HepG2 (cell line): Measurements from ENCODE around the gene CCDC117. TPM values are rescaled to one million over a fixed set of nuclear protein-coding genes. Genes with fewer than 3 reads are reported as not detected.

Source experiments
- ATF6 ChIP-seq: sonication (generic); formaldehyde crosslinking; conservative IDR thresholded peaks from 2 replicates; pipeline ENCODE4 v1.4.0; 2020; ENCODE audit warnings: missing genetic modification reagents
- E2F5 ChIP-seq: sonication (generic); formaldehyde crosslinking; conservative IDR thresholded peaks from 2 replicates; pipeline ENCODE4 v1.4.0; 2020; ENCODE audit warnings: missing genetic modification reagents
- FOXO1 ChIP-seq: sonication (generic); formaldehyde crosslinking; IDR thresholded peaks from 2 replicates; pipeline ENCODE4 v1.4.0; 2020; ENCODE audit warnings: missing genetic modification reagents
- FOXP1 ChIP-seq, 2 experiments: fragments of 450-650 bp in 1 of 2; IDR thresholded peaks; 2 replicates each; pipeline ENCODE4 v1.6.1; 2017 to 2018; ENCODE audit warnings: antibody characterized with exemption in 1 of 2
- GPN1 ChIP-seq: sonication (generic); formaldehyde crosslinking; IDR thresholded peaks from 2 replicates; pipeline ENCODE4 v1.5.1; 2020; ENCODE audit warnings: missing genetic modification reagents, borderline replicate concordance
- JUND ChIP-seq: sonication (generic); formaldehyde crosslinking; IDR thresholded peaks from 2 replicates; pipeline ENCODE4 v1.8.0; 2022; ENCODE audit warnings: mild to moderate bottlenecking, missing genetic modification reagents
- MLLT10 ChIP-seq: sonication (generic); formaldehyde crosslinking; IDR thresholded peaks from 2 replicates; pipeline ENCODE4 v1.4.0; 2020; ENCODE audit warnings: missing genetic modification reagents
- MYC ChIP-seq: sonication (generic); formaldehyde crosslinking; IDR thresholded peaks from 2 replicates; pipeline ENCODE4 v1.9.0; 2021; ENCODE audit warnings: missing genetic modification reagents, borderline replicate concordance
- NR1H2 ChIP-seq: sonication (generic); formaldehyde crosslinking; IDR thresholded peaks from 2 replicates; pipeline ENCODE4 v1.8.1; 2022; ENCODE audit warnings: low read depth, missing genetic modification reagents, borderline replicate concordance
- PAXIP1 ChIP-seq: sonication (generic); formaldehyde crosslinking; conservative IDR thresholded peaks from 2 replicates; pipeline ENCODE4 v1.4.0; 2020; ENCODE audit warnings: mild to moderate bottlenecking, missing genetic modification reagents, moderate library complexity
- SYNCRIP ChIP-seq: fragments of 200-400 bp; formaldehyde crosslinking; IDR thresholded peaks from 2 replicates; pipeline ENCODE4 v1.6.1; 2018; ENCODE audit warnings: mild to moderate bottlenecking, low read depth, low read length; ENCODE audit not compliant: insufficient read depth
- TBP ChIP-seq: sonication (generic); formaldehyde crosslinking; IDR thresholded peaks from 2 replicates; pipeline ENCODE4 v1.5.0; 2020; ENCODE audit warnings: missing genetic modification reagents
- ZBTB3 ChIP-seq: sonication (generic); formaldehyde crosslinking; IDR thresholded peaks from 2 replicates; pipeline ENCODE4 v1.4.0; 2020; ENCODE audit warnings: low read depth, mild to moderate bottlenecking, moderate library complexity, missing genetic modification reagents, borderline replicate concordance
- ZBTB42 ChIP-seq: sonication (generic); formaldehyde crosslinking; IDR thresholded peaks from 2 replicates; pipeline ENCODE4 v1.5.0; 2020; ENCODE audit warnings: mild to moderate bottlenecking, missing genetic modification reagents
- ZNF383 ChIP-seq: sonication (generic); formaldehyde crosslinking; IDR thresholded peaks from 2 replicates; pipeline ENCODE4 v1.4.0; 2020; ENCODE audit warnings: missing genetic modification reagents, mild to moderate bottlenecking, borderline replicate concordance
- ZNF557 ChIP-seq: sonication (generic); formaldehyde crosslinking; IDR thresholded peaks from 2 replicates; pipeline ENCODE4 v1.4.0; 2020; ENCODE audit warnings: missing genetic modification reagents
- ZNF570 ChIP-seq: sonication (generic); formaldehyde crosslinking; IDR thresholded peaks from 2 replicates; pipeline ENCODE4 v1.4.0; 2020; ENCODE audit warnings: mild to moderate bottlenecking, missing genetic modification reagents, borderline replicate concordance
- ZNF670 ChIP-seq: sonication (generic); formaldehyde crosslinking; IDR thresholded peaks from 2 replicates; pipeline ENCODE4 v1.8.0; 2022; ENCODE audit warnings: mild to moderate bottlenecking, missing genetic modification reagents, borderline replicate concordance
- ZNF710 ChIP-seq: sonication (generic); formaldehyde crosslinking; IDR thresholded peaks from 2 replicates; pipeline ENCODE4 v1.5.0; 2020; ENCODE audit warnings: mild to moderate bottlenecking, missing genetic modification reagents, borderline replicate concordance
- ZSCAN20 ChIP-seq: sonication (generic); formaldehyde crosslinking; IDR thresholded peaks from 2 replicates; pipeline ENCODE4 v1.4.0; 2020; ENCODE audit warnings: missing genetic modification reagents, mild to moderate bottlenecking, borderline replicate concordance
- ZSCAN30 ChIP-seq: sonication (generic); formaldehyde crosslinking; IDR thresholded peaks from 2 replicates; pipeline ENCODE4 v1.5.0; 2020; ENCODE audit warnings: mild to moderate bottlenecking, missing genetic modification reagents
- polyA plus RNA-seq, 8 experiments: library from polyadenylated mRNA; depleted of rRNA in 3 of 8; stranded (reverse) in 7 of 8; unstranded in 1 of 8; fragments of >200 nt; fragmentation: Illumina TruSeq in 4 of 8; extraction: Trizol in 4 of 8; gene quantifications; 2 replicates each; pipeline versions ENCODE4 v1.2.1 to v1.2.3, GENCODE V29; 2011 to 2016; ENCODE audit warnings: low read depth in 4 of 8, missing spikeins in 1 of 8, mixed read lengths in 1 of 8; ENCODE audit not compliant: insufficient read depth in 1 of 8
- total RNA-seq, 5 experiments: library from RNA; depleted of rRNA; stranded (reverse); fragments of >200 nt; fragmentation: Illumina TruSeq; extraction: Trizol; gene quantifications; 2 replicates each; pipeline ENCODE4 v1.2.3, GENCODE V29; 2016; ENCODE audit warnings: low read depth in 1 of 5

CCDC117 gene
- total and polyA plus RNA-seq, 2 of the 13 experiments (the other 11 are each of a cell fraction or from before 2014, with no cell fraction given), result 12.6 to 34.2 TPM

GRCh38 chr22:28772633-28773460 is at the start of gene CCDC117 (continued):
- TF ChIP-seq ZBTB42 (no peak), FOXP1 (IDR thresholded peaks at IDR 0.05) (no peak), FOXP1 (CRISPR knock-in tag; IDR thresholded peaks at IDR 0.05) (peak; percentile 80), ZBTB3 (CRISPR knock-in tag) (no peak), E2F5 (CRISPR knock-in tag) (no peak), GPN1 (CRISPR knock-in tag) (no peak), ZNF570 (CRISPR knock-in tag) (no peak; the same call in 1 of the 2 replicates), ZNF557 (CRISPR knock-in tag) (0 out of 2 replicates have a peak, but pooled peaks have one; percentile 50), TBP (no peak), NR1H2 (CRISPR knock-in tag) (no peak), ZSCAN30 (CRISPR knock-in tag) (no peak), ZNF383 (CRISPR knock-in tag) (no peak), ATF6 (CRISPR knock-in tag) (no peak), MLLT10 (no peak), ZSCAN20 (CRISPR knock-in tag) (no peak), JUND (no peak), FOXO1 (CRISPR knock-in tag) (peak; percentile 83), PAXIP1 (peak; percentile 38; the same call in 1 of the 2 replicates), MYC (CRISPR knock-in tag) (peak; percentile 52; the same call in 1 of the 2 replicates), ZNF670 (CRISPR knock-in tag) (no peak; the same call in 1 of the 2 replicates), SYNCRIP (no peak), ZNF710 (CRISPR knock-in tag) (no peak)
